Globus pallidus (tissue), 1 donor: ENCODE data around the gene TNRC6C.
"Not testable (repeated sequence)": the region's sequence is repeated elsewhere in the genome, so short reads cannot be mapped to it uniquely, and the experiment has no call there.

Source experiments
- DNase-seq: peaks from one replicate; pipeline ENCODE4 v3.0.0-alpha.2; 2015; ENCODE audit warnings: low spot score

The TNRC6C gene

DNA sequence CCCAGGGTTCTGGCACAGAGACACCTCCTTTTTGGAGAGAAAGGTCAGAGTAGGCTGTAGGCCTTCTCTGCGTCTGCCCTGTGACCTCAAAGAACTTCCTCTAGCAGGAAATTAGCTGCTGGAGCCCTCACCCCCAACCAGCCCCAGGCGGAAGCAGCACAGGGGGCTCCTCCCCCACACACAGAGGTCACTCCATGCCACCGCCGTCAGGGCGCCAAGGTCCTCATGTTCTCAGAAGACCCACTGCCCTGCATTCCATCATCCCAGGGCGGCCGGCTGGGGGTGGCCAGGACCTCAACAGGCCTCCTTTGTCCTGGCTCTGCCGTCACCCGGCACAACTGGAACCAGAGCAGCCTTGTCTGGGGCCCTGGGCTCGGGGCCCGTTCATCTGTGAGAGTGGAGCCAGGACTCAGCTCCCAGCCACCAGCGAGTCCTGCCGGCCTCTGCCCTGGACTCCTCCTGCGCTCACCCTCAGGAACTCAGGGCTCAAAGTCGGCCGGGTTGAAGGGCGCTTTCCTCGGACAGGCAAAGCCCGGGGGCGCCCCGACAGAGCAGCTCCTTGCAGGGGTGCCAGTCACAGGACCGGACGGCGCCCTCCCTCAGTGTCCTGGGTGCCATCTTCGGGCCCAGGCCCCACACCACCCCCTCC lies 168.9 kb downstream of the TNRC6C start:
- DNase-seq: peak; percentile 95

DNA sequence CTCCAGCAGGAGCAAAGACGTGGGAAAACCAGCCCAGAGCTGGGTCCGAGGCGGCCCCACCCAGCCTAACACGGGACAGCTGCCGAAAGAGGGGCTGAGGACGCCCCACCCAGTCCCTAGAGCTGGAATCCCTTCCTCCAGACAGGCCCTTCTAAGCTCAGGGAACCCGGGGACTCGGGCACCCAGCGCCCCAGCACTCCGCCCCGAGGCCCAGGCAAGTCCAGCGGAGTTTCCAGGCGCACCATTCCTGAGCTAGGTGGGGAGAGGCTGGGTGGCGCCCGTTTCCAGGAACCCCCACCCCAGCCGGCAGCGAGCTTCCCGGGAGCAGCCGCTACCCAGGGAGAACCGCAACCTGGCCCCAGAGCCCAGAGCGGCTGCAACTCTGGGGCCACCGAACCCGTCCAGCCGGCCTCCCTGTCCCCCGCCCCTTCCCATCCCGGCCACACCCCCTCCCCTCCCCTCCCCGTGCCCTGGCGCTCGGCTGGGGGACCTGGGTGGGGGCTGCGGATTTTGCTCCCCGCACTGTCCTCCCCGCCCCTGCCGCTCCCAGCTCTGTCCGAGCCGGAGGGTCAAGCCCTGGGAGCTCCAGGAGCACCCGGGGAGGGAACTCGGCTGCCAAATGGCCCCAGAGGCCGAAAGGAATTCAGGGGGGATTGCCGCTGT lies 169.5 kb downstream of the TNRC6C start:
- DNase-seq: peak; percentile 73

DNA sequence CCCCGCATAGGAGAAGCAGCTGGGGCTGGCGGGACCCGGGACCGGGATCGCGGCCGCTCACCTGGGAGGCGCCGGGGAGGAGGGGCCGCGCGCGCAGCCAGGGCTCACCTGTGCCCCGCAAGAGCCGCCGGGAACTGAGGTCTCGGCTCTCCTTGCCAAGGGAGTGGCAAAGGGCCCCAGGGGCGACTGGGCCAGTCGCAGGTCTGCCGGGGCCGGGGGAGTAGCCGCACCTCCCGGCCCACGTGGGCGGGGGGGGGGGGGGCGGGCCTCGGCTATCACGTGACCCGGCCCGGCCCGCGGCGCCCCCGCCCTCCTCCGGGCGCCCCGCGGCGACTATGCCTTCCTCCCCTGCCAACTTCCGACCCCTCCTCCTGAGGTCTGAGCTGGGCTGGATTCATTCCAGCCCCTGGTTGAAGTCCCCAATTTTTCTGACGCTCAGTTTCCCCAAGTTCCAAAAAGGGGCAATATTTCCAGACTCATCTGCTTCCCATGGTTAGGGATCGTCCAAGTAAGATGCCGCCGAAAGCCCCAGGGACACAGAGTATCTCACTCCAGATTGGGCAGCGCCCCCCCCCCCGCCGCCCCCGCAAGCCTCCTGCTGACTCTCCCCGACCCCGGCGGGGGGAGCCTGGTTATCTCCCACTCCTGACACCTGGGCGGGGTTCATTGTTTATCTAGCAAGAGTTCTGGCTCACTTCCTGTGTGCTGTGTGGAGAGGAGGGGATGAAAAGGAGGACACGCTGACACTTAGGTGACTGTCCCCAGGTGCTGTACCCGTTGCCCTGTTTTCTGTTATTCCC lies 170.2 kb downstream of the TNRC6C start, which contains the start of gene TMC6:
TSS of gene TMC6 (minus strand) at position 205 of the 800 bp plus-strand sequence. CDS start 1,923 bp downstream, outside the sequence.
- peak; percentile 72 for DNase-seq

DNA sequence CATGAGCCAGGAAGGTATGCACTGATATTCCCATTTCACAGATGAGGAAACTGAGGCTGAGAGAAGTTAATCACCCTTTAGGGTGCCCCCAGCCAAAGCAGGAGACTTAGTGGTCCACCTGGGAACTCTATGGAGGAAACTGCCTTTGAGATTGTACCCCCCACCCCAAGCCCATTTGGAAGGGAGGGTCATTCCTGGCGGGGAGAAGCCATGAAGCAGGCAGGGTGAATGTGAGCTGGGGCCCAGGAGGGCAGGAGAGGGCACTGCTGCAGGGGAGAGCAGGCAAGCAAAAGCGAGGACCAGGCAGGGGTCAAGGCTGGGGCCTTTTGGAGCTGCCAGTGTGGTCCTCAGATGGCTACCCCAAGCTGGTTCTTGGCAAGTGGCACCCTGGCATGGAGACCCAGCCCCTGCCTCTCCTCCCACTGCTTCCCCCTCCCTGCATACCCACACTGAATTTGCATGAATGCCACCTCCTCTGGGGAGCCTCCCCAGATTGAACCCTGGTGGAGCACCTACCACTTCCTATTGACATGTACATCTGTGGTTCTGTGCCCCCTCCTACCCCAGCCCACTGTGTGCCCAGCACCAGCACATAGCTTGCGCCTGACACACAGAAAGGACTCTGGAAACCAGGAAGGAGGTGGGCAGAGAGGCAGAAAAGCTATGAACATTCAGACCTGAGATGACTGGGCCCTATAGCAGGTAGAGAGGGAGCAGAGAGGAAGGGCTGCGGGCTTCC lies 171.0 kb downstream of the TNRC6C start:
- no peak for DNase-seq

DNA sequence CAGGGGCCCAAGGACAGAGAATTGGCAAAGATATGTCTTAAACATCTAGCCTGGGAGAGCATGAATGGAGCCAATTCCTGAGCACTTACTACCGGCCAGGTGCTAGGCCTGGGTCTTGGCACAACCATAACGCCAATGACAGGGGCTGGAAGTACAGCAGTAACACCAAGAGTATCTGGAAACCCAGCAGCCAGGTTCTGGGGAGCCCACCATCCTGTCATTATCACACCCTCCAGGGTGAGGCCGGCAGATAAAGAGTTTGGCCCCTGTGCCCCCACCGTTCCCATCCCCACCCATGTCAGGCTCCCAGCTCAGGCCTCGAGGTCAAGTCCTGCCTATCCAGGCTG lies 171.6 kb downstream of the TNRC6C start:
- no peak for DNase-seq

DNA sequence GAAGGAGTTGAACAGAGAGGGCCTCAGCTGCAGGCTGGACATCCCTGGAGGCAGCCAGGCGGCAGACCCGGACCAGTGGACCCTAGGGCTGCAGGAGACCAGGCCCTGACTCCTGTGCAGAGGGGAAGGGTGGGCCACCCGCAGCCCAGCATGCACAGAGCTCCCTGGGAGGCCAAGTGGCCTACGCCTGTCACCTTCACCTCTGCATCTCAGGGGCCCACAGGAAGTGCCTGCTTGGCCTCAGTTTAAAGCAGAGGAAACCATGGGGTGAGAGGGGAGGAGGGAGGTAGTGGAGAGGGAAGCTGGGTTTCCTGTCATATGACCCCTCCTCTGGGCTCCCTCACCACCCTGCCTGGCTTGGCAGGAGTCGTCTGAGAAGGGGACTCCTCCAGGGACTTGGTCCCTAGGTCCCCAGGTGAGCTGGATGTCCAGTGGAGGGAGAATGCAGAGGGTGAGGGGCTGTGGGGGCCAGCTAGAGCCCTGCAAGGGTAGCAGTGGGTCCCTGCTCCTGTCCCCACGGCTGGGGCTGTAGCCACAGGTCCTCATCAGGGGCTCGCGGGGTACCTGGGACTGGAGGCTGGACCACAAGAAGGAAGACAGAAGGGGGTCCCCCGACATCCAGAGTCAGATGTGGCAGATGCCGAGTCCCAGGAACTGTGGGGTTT lies 172.1 kb downstream of the TNRC6C start, which contains the start of gene TMC8:
TSS of gene TMC8 (plus strand) at position 335 of the 665 bp plus-strand sequence. CDS start 818 bp downstream, outside the sequence.
- DNase-seq: no peak

DNA sequence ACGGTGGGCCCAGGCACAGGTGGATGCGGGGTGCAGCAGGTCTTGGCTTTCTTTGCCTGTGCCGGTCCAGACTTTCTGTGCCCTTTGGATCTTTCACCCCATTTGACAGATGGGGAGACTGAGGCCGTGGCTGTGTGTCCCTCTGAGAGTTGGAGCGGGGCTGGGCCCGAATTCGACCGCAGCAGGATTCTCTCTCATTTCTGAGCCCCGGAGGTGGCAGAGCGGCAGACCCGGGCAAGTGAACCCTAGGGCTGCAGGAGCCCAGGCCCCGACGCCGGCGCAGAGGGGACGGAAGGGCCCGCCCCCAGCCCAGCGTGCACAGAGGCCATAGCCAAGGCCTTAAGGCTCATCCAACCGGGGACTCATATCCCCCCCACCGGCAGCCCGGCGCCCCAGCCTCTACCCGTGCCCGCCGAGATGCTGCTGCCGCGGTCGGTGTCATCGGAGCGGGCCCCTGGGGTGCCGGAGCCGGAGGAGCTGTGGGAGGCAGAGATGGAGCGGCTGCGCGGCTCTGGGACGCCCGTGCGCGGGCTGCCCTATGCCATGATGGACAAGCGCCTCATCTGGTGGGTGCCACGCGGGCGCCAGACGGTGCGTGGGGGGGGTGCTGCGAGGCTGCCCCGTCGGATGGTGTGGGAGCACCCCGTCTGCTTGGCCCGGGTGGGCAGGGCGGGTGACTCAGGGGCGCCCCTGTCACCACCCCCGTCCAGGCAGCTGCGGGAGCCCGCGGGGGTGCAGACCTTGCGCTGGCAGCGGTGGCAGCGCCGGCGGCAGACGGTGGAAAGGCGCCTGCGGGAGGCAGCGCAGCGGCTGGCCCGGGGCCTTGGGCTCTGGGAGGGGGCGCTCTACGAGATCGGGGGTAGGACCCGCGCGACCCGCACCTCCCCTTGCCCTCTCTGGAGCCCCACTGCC lies 172.9 kb downstream of the TNRC6C start:
- no peak for DNase-seq

DNA sequence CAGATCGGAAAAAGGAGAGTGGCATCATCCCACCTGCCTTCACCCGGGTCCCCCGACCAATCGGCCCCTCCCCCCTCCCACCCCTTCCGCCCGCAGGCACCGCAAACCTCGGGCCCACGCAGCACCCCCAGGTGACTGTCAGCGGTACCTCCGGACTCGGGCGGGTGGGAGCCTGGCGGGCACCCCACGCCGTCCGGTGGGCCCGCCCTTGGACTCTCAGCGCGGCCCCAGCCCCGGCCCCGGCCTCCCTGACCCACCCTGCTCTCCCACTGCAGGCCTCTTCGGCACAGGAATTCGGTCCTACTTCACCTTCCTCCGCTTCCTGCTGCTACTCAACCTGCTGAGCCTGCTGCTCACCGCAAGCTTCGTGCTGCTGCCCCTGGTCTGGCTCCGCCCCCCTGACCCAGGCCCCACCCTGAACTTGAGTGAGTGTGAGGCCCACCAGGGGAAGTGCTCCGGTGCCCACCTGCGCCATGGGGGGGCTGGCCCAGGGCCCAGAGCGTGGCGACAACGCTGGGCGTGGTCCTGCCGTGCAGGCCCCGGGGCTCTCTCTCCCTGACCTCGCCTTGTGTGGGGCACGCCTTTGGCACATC lies 173.7 kb downstream of the TNRC6C start:
- DNase-seq: no peak

DNA sequence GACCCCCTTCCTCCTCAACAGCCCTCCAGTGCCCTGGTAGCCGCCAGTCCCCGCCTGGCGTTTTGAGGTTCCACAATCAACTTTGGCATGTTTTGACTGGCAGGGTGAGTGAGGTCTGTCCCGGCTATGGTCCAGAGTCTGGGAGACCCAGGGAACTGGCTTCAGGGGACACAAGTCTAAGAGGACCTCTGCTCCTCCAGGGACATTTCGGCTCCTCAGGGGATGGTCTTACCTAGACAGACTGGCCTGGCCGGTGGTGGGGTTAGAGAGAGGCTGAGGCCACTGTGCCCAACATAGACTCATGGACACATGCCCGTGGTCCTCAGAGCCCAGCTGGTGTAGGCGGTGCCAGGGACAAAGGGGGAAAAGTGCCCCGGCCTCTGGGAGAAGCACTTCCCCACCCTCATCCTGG lies 174.3 kb downstream of the TNRC6C start:
- DNase-seq: no peak

DNA sequence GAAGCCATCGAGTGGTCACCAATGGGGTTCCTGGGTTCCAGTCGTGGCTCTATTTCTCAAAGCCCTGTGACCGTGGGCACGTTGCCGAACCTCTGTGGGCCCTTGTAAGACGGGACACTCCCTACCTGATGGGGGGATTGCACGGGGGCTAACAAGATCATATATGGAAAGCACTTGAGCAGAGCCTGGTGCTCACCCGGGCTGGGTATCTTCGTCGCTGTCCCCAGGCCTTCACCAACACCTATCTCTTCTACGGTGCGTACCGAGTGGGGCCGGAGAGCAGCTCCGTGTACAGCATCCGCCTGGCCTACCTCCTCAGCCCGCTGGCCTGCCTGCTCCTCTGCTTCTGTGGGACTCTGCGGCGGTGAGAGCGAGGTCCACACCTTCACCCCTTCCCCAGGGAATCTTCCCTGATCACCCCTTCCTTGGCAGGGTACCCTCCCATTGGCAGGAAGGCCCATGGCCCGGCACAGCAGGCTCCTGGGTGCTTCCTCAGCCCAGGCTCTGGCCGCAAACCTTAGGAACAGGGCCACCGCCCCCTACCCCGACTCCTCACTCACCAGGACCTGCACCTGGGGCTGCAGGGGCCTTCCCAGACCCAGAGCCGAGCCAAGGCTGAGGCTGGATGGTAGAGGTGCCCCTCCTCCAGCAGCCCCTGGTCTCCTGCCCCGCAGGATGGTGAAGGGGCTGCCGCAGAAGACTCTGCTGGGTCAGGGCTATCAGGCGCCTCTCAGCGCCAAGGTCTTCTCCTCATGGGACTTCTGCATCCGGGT lies 174.9 kb downstream of the TNRC6C start:
- DNase-seq: no peak

DNA sequence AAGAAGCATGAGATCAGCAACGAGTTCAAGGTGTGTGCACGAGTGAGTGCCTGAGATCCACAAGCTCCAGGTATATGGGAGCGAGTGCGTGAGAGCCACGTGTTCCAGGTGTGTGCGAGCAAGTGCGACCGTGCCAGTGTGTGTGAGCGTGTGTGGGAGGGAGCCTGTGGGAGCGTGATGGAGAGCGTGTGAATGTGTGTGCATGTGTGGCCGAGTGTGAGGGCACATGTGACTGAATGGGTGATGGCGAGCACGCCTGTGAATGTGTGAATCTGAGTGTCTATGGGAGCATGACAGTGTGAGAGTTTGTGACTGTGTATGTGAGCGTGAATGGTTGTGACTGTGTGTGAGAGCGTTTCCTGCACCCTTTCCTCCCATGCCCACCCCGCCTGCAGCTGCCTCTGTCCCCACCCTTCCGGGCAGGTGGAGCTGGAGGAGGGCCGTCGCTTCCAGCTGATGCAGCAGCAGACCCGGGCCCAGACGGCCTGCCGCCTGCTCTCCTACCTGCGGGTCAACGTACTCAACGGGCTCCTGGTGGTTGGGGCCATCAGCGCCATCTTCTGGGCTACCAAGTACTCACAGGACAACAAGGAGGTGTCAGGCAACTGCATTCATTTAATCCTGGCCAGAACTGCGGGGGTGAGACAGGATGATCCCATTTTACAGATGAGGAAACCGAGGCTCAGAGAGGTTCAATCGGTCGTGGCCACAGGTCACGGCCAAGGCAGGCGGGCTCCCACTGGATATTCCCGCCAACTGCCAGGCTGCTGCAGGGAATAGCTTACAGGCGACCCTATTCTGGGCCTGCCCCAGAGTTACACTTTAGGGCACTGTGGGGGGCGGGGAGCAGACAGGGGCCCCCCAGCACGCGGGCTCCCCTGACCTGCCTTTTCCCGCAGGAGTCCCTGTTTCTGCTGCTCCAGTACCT lies 175.7 kb downstream of the TNRC6C start:
- DNase-seq: no peak

DNA sequence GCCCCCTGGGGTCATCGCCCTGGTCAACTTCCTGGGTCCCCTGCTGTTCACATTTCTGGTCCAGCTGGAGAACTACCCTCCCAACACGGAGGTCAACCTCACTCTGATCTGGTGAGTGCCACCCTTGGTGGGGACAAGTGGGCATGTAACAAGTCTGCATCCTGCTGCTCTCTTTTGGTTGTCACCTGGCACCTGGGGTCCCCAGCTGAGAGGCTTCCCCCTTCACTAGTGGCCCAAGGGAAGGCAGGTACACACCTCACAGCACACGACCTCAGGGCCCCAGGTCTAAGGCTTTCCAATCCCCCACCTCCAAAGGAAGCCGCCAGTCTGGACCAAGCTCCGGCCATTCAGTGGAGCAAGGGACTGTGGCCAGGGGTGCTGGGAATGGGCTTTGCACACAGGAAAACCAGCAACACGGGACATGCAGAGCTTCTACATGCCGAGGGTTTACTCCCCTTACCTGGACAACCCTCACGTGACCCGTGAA lies 176.4 kb downstream of the TNRC6C start:
- DNase-seq: no peak

DNA sequence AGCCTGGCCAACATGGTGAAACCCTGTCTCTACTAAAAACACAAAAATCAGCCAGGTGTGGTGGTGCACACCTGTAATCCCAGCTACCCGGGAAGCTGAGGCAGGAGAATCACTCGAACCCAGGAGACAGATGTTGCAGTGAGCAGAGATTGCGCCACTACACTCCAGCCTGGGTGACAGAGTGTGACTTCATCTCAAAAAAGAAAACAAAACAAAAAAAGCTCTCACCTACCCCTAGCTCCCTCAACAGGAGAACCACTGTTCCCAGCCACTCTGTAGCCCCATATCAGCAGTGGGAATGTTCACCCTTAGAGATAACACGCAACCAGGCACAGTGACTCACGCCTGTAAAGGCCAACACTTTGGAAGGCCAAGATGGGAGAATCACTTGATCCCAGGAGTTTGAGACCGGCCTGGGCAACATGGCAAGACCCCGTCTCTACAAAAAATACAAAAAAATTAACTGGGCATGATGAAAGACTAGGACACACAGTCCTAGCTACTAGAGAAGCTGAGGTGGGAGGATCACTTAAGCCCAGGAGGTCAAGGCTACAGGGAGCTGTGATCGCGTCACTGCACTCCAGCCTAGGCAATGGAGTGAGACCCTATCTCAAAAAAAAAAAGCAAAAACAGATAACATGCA lies 177.5 kb downstream of the TNRC6C start:
- no peak for DNase-seq

DNA sequence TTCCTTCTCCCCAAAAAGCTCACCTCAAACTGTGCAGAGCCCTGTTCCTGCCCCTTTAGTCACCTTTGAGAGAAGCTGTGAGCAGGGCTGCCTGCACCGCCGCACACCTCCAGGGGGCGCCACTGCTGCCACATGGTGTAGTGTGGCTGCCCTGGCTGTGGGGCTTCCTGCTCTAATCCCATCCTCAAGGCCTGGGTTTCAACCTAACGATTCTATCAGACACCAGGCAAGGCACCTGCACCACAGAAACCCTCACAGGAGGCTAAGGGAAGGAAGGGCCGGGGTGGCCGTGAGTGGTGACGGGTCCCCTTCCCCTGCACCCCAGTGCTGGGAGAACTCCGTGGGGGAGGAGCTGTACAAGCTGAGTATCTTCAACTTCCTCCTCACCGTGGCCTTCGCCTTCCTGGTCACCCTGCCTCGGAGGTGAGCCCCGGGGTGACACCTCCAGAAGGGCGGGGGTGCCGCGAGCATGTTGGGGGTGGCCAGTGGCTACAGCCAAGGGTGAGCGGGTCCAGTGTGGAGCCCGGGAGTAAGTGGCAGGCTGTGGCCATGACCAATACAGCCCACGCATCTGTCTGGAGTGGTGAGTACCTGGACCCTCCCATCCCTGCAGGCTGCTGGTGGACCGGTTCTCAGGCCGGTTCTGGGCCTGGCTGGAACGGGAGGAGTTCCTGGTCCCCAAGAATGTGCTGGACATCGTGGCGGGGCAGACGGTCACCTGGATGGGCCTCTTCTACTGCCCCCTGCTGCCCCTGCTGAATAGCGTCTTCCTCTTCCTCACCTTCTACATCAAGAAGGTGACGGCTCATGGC lies 179.1 kb downstream of the TNRC6C start:
- DNase-seq: no peak

DNA sequence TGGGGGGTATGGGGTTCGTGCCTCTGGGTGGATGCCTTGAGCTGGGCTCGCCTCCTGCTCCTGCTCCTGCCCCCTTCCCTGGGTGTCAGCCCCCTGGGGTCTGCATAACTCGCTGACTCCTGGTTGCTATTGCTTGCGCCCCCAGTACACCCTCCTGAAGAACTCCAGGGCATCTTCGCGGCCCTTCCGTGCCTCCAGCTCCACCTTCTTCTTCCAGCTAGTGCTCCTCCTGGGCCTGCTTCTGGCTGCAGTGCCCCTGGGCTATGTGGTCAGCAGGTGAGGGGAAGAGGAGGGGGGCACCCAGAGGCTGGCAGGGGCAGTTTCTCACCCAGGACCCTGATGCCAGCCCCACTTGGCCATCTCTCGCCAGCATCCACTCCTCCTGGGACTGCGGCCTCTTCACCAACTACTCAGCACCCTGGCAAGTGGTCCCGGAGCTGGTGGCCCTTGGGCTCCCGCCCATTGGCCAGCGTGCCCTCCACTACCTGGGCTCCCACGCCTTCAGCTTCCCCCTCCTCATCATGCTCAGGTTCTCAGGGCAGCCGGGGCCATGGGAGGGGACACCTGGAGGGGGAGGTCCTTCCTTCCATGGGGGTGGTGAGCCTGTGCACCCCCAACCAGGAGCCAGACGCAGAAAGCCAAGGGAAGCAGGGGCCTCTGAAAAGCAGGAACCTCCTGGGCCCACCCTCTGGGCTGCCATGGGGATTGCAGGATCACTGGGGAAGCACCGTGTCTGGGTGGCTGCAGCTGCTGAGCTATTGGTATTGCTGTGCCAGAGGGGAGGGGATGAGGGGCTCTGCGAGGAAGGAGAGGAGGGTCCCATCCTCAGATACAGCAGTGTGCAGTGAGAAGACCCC lies 179.9 kb downstream of the TNRC6C start:
- no peak for DNase-seq

DNA sequence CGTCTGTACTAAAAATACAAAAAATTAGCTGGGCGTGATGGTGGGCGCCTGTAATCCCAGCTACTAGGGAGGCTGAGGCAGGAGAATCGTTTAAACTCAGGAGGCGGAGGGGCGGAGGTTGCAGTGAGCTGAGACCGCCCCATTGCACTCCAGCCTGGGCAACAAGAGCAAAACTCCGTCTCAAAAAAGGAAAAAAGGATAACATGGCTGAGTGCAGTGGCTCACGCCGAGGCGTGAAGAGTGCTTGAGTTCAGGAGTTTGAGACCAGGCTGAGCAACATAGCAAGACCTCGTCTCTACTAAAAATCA lies 181.3 kb downstream of the TNRC6C start:
- not testable (repeated sequence) for DNase-seq
